ENCODE measurements around the gene TMBIM4. TPM values are rescaled to one million over a fixed set of nuclear protein-coding genes. Genes with fewer than 3 reads are reported as not detected.

The TMBIM4 gene
- 182 and 233 TPM in 2 replicates for total RNA-seq

GRCh38 chr12:66169221-66170170, at the start of gene TMBIM4:
Gene TMBIM4, minus strand, starts transcription at chr12:66169996. Its CDS starts 45 bp downstream, at chr12:66169951.

GRCh38 chr12:66188584-66189485, 19.0 kb upstream of the TMBIM4 start, which contains the start of gene IRAK3:
Gene IRAK3, plus strand, starts transcription at chr12:66189214. Its CDS starts 86 bp downstream, at chr12:66189300.

GRCh38 chr12:66130267-66131066, 39.3 kb downstream of the TMBIM4 start, which contains the start of gene LLPH:
Gene LLPH, minus strand, starts transcription at chr12:66130750. Its CDS starts 1,644 bp downstream, at chr12:66129106.

Other genes starting within 250 kb of the TMBIM4 start
- gene LLPH, start 39.2 kb downstream of the TMBIM4 start, total RNA-seq, result 7.6 and 8.9 TPM in 2 replicates
- gene IRAK3, start 19.2 kb upstream of the TMBIM4 start, total RNA-seq, result 22.3 and 28.3 TPM in 2 replicates
- 4.7 and 5.2 TPM in 2 replicates for gene HELB, start 132.5 kb upstream of the TMBIM4 start, total RNA-seq